HCT116 (cell line): ENCODE results near the gene PLPP6. TPM values are rescaled to one million over a fixed set of nuclear protein-coding genes. Genes with fewer than 3 reads are reported as not detected.

Experiments
- ATAC-seq: fragments of 200-7000 bp; cut with Tn5 transposase; 2 replicates; pipeline ENCODE4 v1.9.1; 2020; ENCODE audit warnings: mild to moderate bottlenecking, moderate library complexity
- BruUV-seq: library from RNA; stranded (reverse); fragments of 400-500 nt; replicated peaks from 2 replicates; lab custom pipeline; 2021; lab: Mats Ljungman, UMichigan
- CTCF ChIA-PET: fragments of 300-600 bp; sonication (Branson Sonifier 250); formaldehyde crosslinking; loops from one replicate; lab custom pipeline; 2021; ENCODE audit warnings: antibody characterized with exemption; lab: Charles Lee
- POLR2A ChIA-PET: fragments of 300-600, 350-600 bp; sonication (Branson Sonifier 250); formaldehyde crosslinking; loops from one replicate; lab custom pipeline; 2021; ENCODE audit warnings: antibody characterized with exemption; lab: Charles Lee
- RAD21 ChIA-PET, 2 experiments: fragments of 300-600 bp; sonication (Branson Sonifier 250); formaldehyde crosslinking; loops; one replicate each; lab custom pipeline; 2023; ENCODE audit warnings: low total read pairs in 2 of 2; ENCODE audit not compliant: uncharacterized antibody in 2 of 2, unreplicated experiment in 2 of 2, low non-redundant PET in 1 of 2; lab: Charles Lee
- DNase-seq: peaks from one replicate; pipeline ENCODE4 v3.0.0-alpha.2; 2010; ENCODE audit warnings: low read depth, low spot score
- H2AFZ ChIP-seq: fragments of 200-600 bp; shearing (Covaris generic), sonication (generic); 2 replicates; pipeline ENCODE4 v1.6.1; 2017; ENCODE audit warnings: low read depth, mixed run types, mixed read lengths, antibody characterized with exemption, low read length; ENCODE audit not compliant: poor library complexity, severe bottlenecking
- H3K27ac ChIP-seq: 2 replicates; pipeline ENCODE4 v1.5.1; 2012; ENCODE audit warnings: low read depth, low read length
- H3K27me3 ChIP-seq: fragments of 200-600 bp; sonication (generic); 2 replicates; pipeline ENCODE4 v1.6.1; 2016; ENCODE audit warnings: mixed run types, low read length, mixed read lengths; ENCODE audit not compliant: insufficient read depth
- H3K36me3 ChIP-seq, 2 experiments: fragments of 200-500 bp in 1 of 2; fragments of 200-600 bp in 1 of 2; sonication (Bioruptor generic) in 1 of 2; sonication (generic) in 1 of 2; 2 replicates each; pipeline versions ENCODE4 v1.5.1 to v1.6.1; 2014 to 2016; ENCODE audit warnings: low read length in 2 of 2, inconsistent platforms in 1 of 2, mixed read lengths in 1 of 2, mixed run types in 1 of 2; ENCODE audit not compliant: insufficient read depth in 2 of 2, control insufficient read depth in 1 of 2
- H3K4me1 ChIP-seq, 2 experiments: fragments of 200-600 bp in 1 of 2; sonication (generic) in 1 of 2; 2 replicates each; pipeline versions ENCODE4 v1.5.1 to v1.6.1; 2012 to 2017; ENCODE audit warnings: low read length in 2 of 2, inconsistent platforms in 1 of 2, mild to moderate bottlenecking in 1 of 2, mixed read lengths in 1 of 2, mixed run types in 1 of 2, moderate library complexity in 1 of 2; ENCODE audit not compliant: insufficient read depth in 2 of 2, control insufficient read depth in 1 of 2
- H3K4me2 ChIP-seq: fragments of 200-600 bp; sonication (generic); 2 replicates; pipeline ENCODE4 v1.6.1; 2017; ENCODE audit warnings: mixed run types, low read length, mixed read lengths
- H3K4me3 ChIP-seq, 2 experiments: fragments of 200-600 bp in 1 of 2; sonication (generic) in 1 of 2; replicated peaks in 1 of 2; 2 replicates each; pipeline ENCODE4 v1.5.1; 2011 to 2016; ENCODE audit warnings: low read length in 2 of 2, control low read depth in 1 of 2, low read depth in 1 of 2, mild to moderate bottlenecking in 1 of 2, mixed read lengths in 1 of 2, mixed run types in 1 of 2
- H3K79me2 ChIP-seq: fragments of 200-600 bp; sonication (generic); 2 replicates; pipeline ENCODE4 v1.6.1; 2017; ENCODE audit warnings: mild to moderate bottlenecking, mixed run types, low read length, moderate library complexity, mixed read lengths; ENCODE audit not compliant: insufficient read depth
- H3K9ac ChIP-seq: fragments of 200-600 bp; sonication (generic); 2 replicates; pipeline ENCODE4 v1.6.1; 2016; ENCODE audit warnings: low read length, mixed read lengths
- H3K9me2 ChIP-seq: fragments of 200-600 bp; sonication (generic), shearing (Covaris generic); 2 replicates; pipeline ENCODE4 v1.6.1; 2017; ENCODE audit warnings: mixed run types, mild to moderate bottlenecking, moderate library complexity; ENCODE audit not compliant: insufficient read depth
- H3K9me3 ChIP-seq, 2 experiments: fragments of 200-500 bp in 1 of 2; fragments of 200-600 bp in 1 of 2; sonication (Bioruptor generic) in 1 of 2; sonication (generic) in 1 of 2; 2 replicates each; pipeline ENCODE4 v1.6.1; 2014 to 2017; ENCODE audit warnings: low read length in 2 of 2, mixed read lengths in 2 of 2, inconsistent platforms in 1 of 2, low read depth in 1 of 2, mild to moderate bottlenecking in 1 of 2, mixed run types in 1 of 2, moderate library complexity in 1 of 2; ENCODE audit not compliant: control insufficient read depth in 1 of 2, insufficient read depth in 1 of 2
- H4K20me1 ChIP-seq: fragments of 200-600 bp; sonication (generic), shearing (Covaris generic); 2 replicates; pipeline ENCODE4 v1.6.1; 2017; ENCODE audit warnings: mixed run types, mild to moderate bottlenecking, moderate library complexity; ENCODE audit not compliant: insufficient read depth
- CTCF ChIP-seq, 3 experiments: fragments of 200-600 bp in 1 of 3; sonication (generic) in 1 of 3; IDR thresholded peaks in 2 of 3; conservative IDR thresholded peaks in 1 of 3; 2 replicates each; pipeline ENCODE4 v1.5.1; 2012 to 2017; ENCODE audit warnings: low read depth in 2 of 3, low read length in 2 of 3, antibody characterized with exemption in 1 of 3, borderline replicate concordance in 1 of 3, control low read depth in 1 of 3, mild to moderate bottlenecking in 1 of 3, mixed read lengths in 1 of 3, mixed run types in 1 of 3, moderate library complexity in 1 of 3; ENCODE audit not compliant: insufficient read depth in 1 of 3
- ELF1 ChIP-seq: IDR thresholded peaks from 2 replicates; pipeline ENCODE4 v1.6.1; 2012; ENCODE audit warnings: low read depth, borderline replicate concordance
- EZH2phosphoT487 ChIP-seq: fragments of 200-600 bp; IDR thresholded peaks from 2 replicates; pipeline ENCODE4 v1.6.1; 2018; ENCODE audit warnings: antibody characterized with exemption, borderline replicate concordance
- JUND ChIP-seq: IDR thresholded peaks from 2 replicates; pipeline ENCODE4 v1.6.1; 2012
- POLR2A ChIP-seq: IDR thresholded peaks from 2 replicates; pipeline ENCODE4 v1.7.0; 2011; ENCODE audit warnings: borderline replicate concordance; ENCODE audit not compliant: insufficient read depth, insufficient read length; ENCODE audit errors: extremely low read depth
- RAD21 ChIP-seq: IDR thresholded peaks from 2 replicates; pipeline ENCODE4 v1.6.1; 2012; ENCODE audit warnings: low read depth, mild to moderate bottlenecking
- SP1 ChIP-seq: IDR thresholded peaks from 2 replicates; pipeline ENCODE4 v1.6.1; 2012; ENCODE audit warnings: low read depth
- SRF ChIP-seq: IDR thresholded peaks from 2 replicates; pipeline ENCODE4 v1.6.1; 2012; ENCODE audit warnings: low read depth
- TCF7L2 ChIP-seq: IDR thresholded peaks from 2 replicates; pipeline ENCODE4 v1.7.0; 2011; ENCODE audit warnings: borderline replicate concordance, inconsistent platforms; ENCODE audit not compliant: insufficient read depth, insufficient read length; ENCODE audit errors: extremely low read depth
- YY1 ChIP-seq: IDR thresholded peaks from 2 replicates; pipeline ENCODE4 v1.6.1; 2011; ENCODE audit warnings: low read length, low read depth, moderate library complexity, mild to moderate bottlenecking; ENCODE audit not compliant: insufficient replicate concordance; ENCODE audit errors: extremely low read depth
- ZBTB33 ChIP-seq: IDR thresholded peaks from 2 replicates; pipeline ENCODE4 v1.6.1; 2011; ENCODE audit warnings: mild to moderate bottlenecking, low read length, moderate library complexity; ENCODE audit not compliant: insufficient replicate concordance; ENCODE audit errors: extremely low read depth
- ZFX ChIP-seq: fragments of 450-650 bp; IDR thresholded peaks from 2 replicates; pipeline ENCODE4 v1.6.1; 2017
- ZNF274 ChIP-seq: fragments of 200-500 bp; sonication (Bioruptor generic); IDR thresholded peaks from 2 replicates; pipeline ENCODE4 v1.6.1; 2014; ENCODE audit warnings: mild to moderate bottlenecking, low read depth, low read length, inconsistent platforms
- intact Hi-C: fragments of 100-400 bp; cut with micrococcal nuclease; formaldehyde crosslinking; loops from 2 replicates; pipeline ENCODE4 v1.10.0; 2022
- total RNA-seq: library from RNA; stranded (reverse); gene quantifications from one replicate; pipeline ENCODE4 v1.2.1, GENCODE V29; 2021; ENCODE audit not compliant: unreplicated experiment

The PLPP6 gene
- total RNA-seq, 1 experiment from 2014 or later = 5.0 TPM

- ChIA-PET RAD21 (no interaction called here), CTCF (no interaction called here), POLR2A (interaction anchor here (0.7 kb wide), 1 partner anchor 565 kb away, joined by 3 read pairs; no protein-coding TSS in a partner anchor)
- peaks cover 17 to 27% of the 10 kb centered on the region in 2 experiments for H3K36me3 ChIP-seq
- H3K27ac ChIP-seq = no peak overlapping the region
- no TSS peak for BruUV-seq
- TF ChIP-seq TCF7L2 = no peak
- no peak for TF ChIP-seq ZNF274
- TF ChIP-seq YY1 = no peak
- no peak for TF ChIP-seq POLR2A
- TF ChIP-seq ELF1 = no peak
- TF ChIP-seq RAD21 = no peak
- no peak for TF ChIP-seq SP1
- no peak for TF ChIP-seq CTCF (IDR thresholded peaks at IDR 0.05 in 2 of 3, conservative IDR thresholded peaks at IDR 0.05 in 1 of 3; ENCODE audit: borderline replicate concordance in 1 of 3, insufficient read depth in 1 of 3, low read depth in 2 of 3, low read length in 2 of 3)
- no peak for TF ChIP-seq SRF
- no peak for TF ChIP-seq ZFX
- no peak for TF ChIP-seq ZBTB33
- no peak for TF ChIP-seq EZH2phosphoT487
- TF ChIP-seq JUND = no peak
- intact Hi-C loops = no loop called here
- ATAC-seq (no peak), DNase-seq (no peak)
- H3K4me1 ChIP-seq = 0 out of 4 replicates have a peak, but pooled peaks cover 0 to 3% of the 10 kb centered on the region in 2 experiments
- no peaks in the 10 kb centered on the region; the same call in 1 of the 2 replicates for H4K20me1 ChIP-seq
- no peaks in the 10 kb centered on the region for H3K79me2 ChIP-seq
- no peaks in the 10 kb centered on the region for H3K9me3 ChIP-seq
- no peak overlapping the region for H3K4me2 ChIP-seq
- no peak overlapping the region for H3K4me3 ChIP-seq
- H3K9me2 ChIP-seq = no peaks in the 10 kb centered on the region
- no peak overlapping the region for H2AFZ ChIP-seq
- H3K9ac ChIP-seq = no peak overlapping the region
- no peaks in the 10 kb centered on the region for H3K27me3 ChIP-seq
These were observed 38.8 kb downstream of the PLPP6 start for GRCh38 chr9:4700932-4701331.
